Measurements from ENCODE around the gene PLEKHG1. TPM values are rescaled to one million over a fixed set of nuclear protein-coding genes. Genes with fewer than 3 reads are reported as not detected.

The PLEKHG1 gene
- 1.0 and 2.5 TPM in 2 replicates for total RNA-seq (2014; rRNA removed; shearing (Covaris generic))
- polyA plus RNA-seq (2016; fragmentation: Nextera tagmentation; extraction: Ambion mirVana): 0.64 and 0.89 TPM in 2 replicates
- long read RNA-seq, partial matches to known transcripts: 0 of 2 reads
- long read RNA-seq, other reads (novel, unspliced or antisense): 2 of 2 reads

DNA sequence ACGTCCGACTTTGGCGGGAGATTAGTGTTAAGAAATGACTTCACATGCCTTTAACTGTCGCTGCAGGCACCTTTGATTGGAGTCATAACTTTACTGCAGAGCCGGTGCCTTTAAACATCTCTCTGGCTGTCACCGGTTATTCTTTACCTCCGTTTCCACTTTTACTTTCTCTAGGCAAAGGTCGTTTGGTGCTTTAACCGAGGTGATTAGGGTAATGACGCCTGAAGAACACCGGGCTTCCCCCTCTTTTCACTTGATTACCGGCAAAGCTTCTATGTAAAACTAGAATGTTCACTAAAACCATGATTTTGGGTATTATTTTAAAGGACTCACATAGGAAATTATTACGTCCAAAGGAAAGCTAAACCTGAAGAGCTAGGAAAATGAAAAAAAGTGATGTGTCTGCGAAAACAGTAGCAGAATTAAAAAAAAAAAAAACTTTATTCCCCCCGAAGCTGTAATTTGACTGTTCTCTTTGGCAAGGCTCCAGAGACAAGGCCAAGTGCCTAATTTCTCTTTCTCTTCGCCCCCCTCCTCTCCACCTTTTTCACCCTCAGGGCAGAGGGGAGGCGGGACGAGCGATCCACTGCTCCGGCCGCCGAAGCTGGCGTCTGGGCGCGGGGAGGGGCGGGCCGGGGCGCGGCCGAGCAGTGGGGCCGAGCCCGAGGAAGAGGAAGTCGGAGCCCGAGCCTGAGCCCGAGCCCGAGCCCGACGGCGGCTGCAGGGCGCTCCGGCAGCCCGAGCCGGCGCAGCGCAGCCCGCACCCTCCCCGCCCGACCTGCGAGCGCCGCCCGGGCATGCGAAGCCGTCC is at the start of gene PLEKHG1:
Gene PLEKHG1 (plus strand): TSS at position 687 of the 811 bp plus-strand sequence. CDS start 133,797 bp downstream, outside the sequence.
- Histone ChIP-seq H3K9me2 (ENCODE audit: insufficient read depth) (no peaks in the 10 kb centered on the region), H3K79me2 (replicated peaks; ENCODE audit: insufficient read depth) (no peaks in the 10 kb centered on the region), H3K4me2 (peak within 1 kb of the TSS; percentile 80), H3K4me3 (peak within 1 kb of the TSS; percentile 80), H3K36me3 (ENCODE audit: insufficient read depth) (no peaks in the 10 kb centered on the region), H3F3A (replicated peaks; ENCODE audit: low read depth) (0 out of 2 replicates have a peak, but pooled peaks cover 6% of the 10 kb centered on the region), H4K20me1 (replicated peaks; ENCODE audit: insufficient read depth) (no peaks in the 10 kb centered on the region), H3K27me3 (ENCODE audit: insufficient read depth) (peaks cover 62% of the 10 kb centered on the region), H2AFZ (peak within 1 kb of the TSS; percentile 93), H3K27ac (ENCODE audit: low read depth) (no peak within 1 kb of the TSS), H3K4me1 (ENCODE audit: insufficient read depth) (peaks cover 7% of the 10 kb centered on the region; the same call in 1 of the 2 replicates)
- Mint-ChIP-seq H3K27ac (no peak within 1 kb of the TSS), H3K4me1 (peaks cover 9% of the 10 kb centered on the region; the same call in 2 of the 3 replicates), H3K4me3 (peak within 1 kb of the TSS; percentile 92), H3K9me3 (no peaks in the 10 kb centered on the region; the same call in 2 of the 3 replicates), H3K27me3 (ENCODE audit: insufficient read depth, low read depth, poor library complexity) (peaks cover 39% of the 10 kb centered on the region), H3K36me3 (ENCODE audit: low read depth) (no peaks in the 10 kb centered on the region)
- TF ChIP-seq, protein P1, sequence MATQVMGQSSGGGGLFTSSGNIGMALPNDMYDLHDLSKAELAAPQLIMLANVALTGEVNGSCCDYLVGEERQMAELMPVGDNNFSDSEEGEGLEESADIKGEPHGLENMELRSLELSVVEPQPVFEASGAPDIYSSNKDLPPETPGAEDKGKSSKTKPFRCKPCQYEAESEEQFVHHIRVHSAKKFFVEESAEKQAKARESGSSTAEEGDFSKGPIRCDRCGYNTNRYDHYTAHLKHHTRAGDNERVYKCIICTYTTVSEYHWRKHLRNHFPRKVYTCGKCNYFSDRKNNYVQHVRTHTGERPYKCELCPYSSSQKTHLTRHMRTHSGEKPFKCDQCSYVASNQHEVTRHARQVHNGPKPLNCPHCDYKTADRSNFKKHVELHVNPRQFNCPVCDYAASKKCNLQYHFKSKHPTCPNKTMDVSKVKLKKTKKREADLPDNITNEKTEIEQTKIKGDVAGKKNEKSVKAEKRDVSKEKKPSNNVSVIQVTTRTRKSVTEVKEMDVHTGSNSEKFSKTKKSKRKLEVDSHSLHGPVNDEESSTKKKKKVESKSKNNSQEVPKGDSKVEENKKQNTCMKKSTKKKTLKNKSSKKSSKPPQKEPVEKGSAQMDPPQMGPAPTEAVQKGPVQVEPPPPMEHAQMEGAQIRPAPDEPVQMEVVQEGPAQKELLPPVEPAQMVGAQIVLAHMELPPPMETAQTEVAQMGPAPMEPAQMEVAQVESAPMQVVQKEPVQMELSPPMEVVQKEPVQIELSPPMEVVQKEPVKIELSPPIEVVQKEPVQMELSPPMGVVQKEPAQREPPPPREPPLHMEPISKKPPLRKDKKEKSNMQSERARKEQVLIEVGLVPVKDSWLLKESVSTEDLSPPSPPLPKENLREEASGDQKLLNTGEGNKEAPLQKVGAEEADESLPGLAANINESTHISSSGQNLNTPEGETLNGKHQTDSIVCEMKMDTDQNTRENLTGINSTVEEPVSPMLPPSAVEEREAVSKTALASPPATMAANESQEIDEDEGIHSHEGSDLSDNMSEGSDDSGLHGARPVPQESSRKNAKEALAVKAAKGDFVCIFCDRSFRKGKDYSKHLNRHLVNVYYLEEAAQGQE (IDR thresholded peaks at IDR 0.05; ENCODE audit: unreplicated experiment): no peak
- TF ChIP-seq CREB1 (CRISPR knock-in tag; IDR thresholded peaks at IDR 0.05; ENCODE audit: low read depth) (no peak), ZNF331 (CRISPR knock-in tag; IDR thresholded peaks at IDR 0.05; ENCODE audit: low read depth) (no peak), EZH2phosphoT487 (IDR thresholded peaks at IDR 0.05; ENCODE audit: unreplicated experiment) (no peak), POLR2AphosphoS5 (IDR thresholded peaks at IDR 0.05; ENCODE audit: low read depth) (no peak), NANOG (IDR thresholded peaks at IDR 0.05; ENCODE audit: borderline replicate concordance) (no peak), EZH2 (IDR thresholded peaks at IDR 0.05; ENCODE audit: low read depth, unreplicated experiment) (no peak), STAT1 (IDR thresholded peaks at IDR 0.05; ENCODE audit: unreplicated experiment) (no peak)
- TF ChIP-seq, protein P2, sequence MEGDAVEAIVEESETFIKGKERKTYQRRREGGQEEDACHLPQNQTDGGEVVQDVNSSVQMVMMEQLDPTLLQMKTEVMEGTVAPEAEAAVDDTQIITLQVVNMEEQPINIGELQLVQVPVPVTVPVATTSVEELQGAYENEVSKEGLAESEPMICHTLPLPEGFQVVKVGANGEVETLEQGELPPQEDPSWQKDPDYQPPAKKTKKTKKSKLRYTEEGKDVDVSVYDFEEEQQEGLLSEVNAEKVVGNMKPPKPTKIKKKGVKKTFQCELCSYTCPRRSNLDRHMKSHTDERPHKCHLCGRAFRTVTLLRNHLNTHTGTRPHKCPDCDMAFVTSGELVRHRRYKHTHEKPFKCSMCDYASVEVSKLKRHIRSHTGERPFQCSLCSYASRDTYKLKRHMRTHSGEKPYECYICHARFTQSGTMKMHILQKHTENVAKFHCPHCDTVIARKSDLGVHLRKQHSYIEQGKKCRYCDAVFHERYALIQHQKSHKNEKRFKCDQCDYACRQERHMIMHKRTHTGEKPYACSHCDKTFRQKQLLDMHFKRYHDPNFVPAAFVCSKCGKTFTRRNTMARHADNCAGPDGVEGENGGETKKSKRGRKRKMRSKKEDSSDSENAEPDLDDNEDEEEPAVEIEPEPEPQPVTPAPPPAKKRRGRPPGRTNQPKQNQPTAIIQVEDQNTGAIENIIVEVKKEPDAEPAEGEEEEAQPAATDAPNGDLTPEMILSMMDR (conservative IDR thresholded peaks at IDR 0.05; ENCODE audit: low read depth in 2 of 2): no peak
- DNase-seq (ENCODE audit: low spot score) (peak; percentile 86), ATAC-seq (peak; percentile 90)
